Adrenal gland (tissue), 12 donors: ENCODE results near the gene NIPBL. TPM values are rescaled to one million over a fixed set of nuclear protein-coding genes. Genes with fewer than 3 reads are reported as not detected.

Source experiments
- DNase-seq, 7 donors: peaks; one replicate each; pipeline ENCODE4 v3.0.0-alpha.2; 2019 to 2020
- H3K27ac ChIP-seq, 5 donors: fragments of 200-600 bp; sonication (generic) in 4 of 5; 1 replicate in 3 of 5; 2 replicates in 2 of 5; pipeline versions ENCODE4 v1.5.1 to v1.8.0; 2016 to 2020; ENCODE audit warnings: mild to moderate bottlenecking in 1 of 5
- H3K27me3 ChIP-seq: fragments of 200-600 bp; 2 replicates; pipeline ENCODE4 v1.8.0; 2021
- H3K36me3 ChIP-seq, 2 donors: fragments of 200-600 bp; replicated peaks in 1 of 2; 1 replicate in 1 of 2; 2 replicates in 1 of 2; pipeline versions ENCODE4 v1.5.1 to v1.8.0; 2018 to 2022
- H3K4me1 ChIP-seq, 2 donors: fragments of 200-600 bp; replicated peaks in 1 of 2; 1 replicate in 1 of 2; 2 replicates in 1 of 2; pipeline versions ENCODE4 v1.5.1 to v1.8.0; 2018 to 2021
- H3K4me3 ChIP-seq, 4 donors: fragments of 200-600 bp; sonication (generic) in 3 of 4; one replicate each; pipeline ENCODE4 v1.5.1; 2016 to 2018
- H3K9me3 ChIP-seq, 3 donors: fragments of 200-600 bp; sonication (generic) in 1 of 3; replicated peaks in 1 of 3; 1 replicate in 2 of 3; 2 replicates in 1 of 3; pipeline versions ENCODE4 v1.5.1 to v1.8.0; 2016 to 2021
- POLR2A ChIP-seq, 2 donors: fragments of 450-650 bp; IDR thresholded peaks; one replicate each; pipeline ENCODE4 v1.6.1; 2017; ENCODE audit warnings: antibody characterized with exemption in 2 of 2, mild to moderate bottlenecking in 2 of 2, moderate library complexity in 1 of 2
- WGBS, 4 donors: extraction: QIAGEN DNeasy Blood & Tissue Kit in 2 of 4; methylation state at CpG; one replicate each; pipeline versions ENCODE4 v1.1.5 to v1.1.7; 2013 to 2017; 5-methylcytosine and 5-hydroxymethylcytosine counted together
- intact Hi-C, 2 donors: fragments of 100-400 bp; cut with DNase I; formaldehyde crosslinking; loops; one replicate each; pipeline versions ENCODE4 v1.14.1 to v1.15.0; 2022 to 2023
- polyA plus RNA-seq, 3 donors: library from polyadenylated mRNA; stranded (reverse); fragments of 200-250 nt in 2 of 3; fragments of 350-450 nt in 1 of 3; fragmentation: Illumina TruSeq in 1 of 3; extraction: RNeasy Lipid Tissue Mini Kit (QIAGEN cat#74804) in 1 of 3; gene quantifications; one replicate each; pipeline ENCODE4 v1.2.3, GENCODE V29; 2013 to 2014
- total RNA-seq, 9 donors: library from RNA; depleted of rRNA in 4 of 9; stranded (reverse); fragments of >200 nt in 4 of 9; fragments of 120-200 nt in 1 of 9; fragmentation: NEBNext Ultra II Directional in 1 of 9; extraction: Animal tissue kit (Norgen Biotek cat#: 25700) in 1 of 9; gene quantifications; one replicate each; pipeline versions ENCODE4 v1.1.0 to v1.2.4, GENCODE V29; 2013 to 2023
- TF ChIP-seq, protein P1 (sequence below), 6 experiments: fragments of 450-650 bp in 4 of 6; fragments of 200-600 bp in 2 of 6; sonication (generic) in 1 of 6; IDR thresholded peaks; 1 replicate in 5 of 6; 2 replicates in 1 of 6; pipeline versions ENCODE4 v1.5.1 to v1.8.0; 2016 to 2021; ENCODE audit warnings: antibody characterized with exemption in 6 of 6, mild to moderate bottlenecking in 2 of 6, moderate library complexity in 1 of 6
- donor health status: healthy with polysubstance abuse.
- donor health status: Bipolar disorder and iron deficiency.
- donor health status: DM: yes; HTN: yes; CAD: no.
- donor health status: DM: no; HTN: no; CAD: no.
- donor health status: DM: no; HTN: no; CAD: no.
- donor health status: DM: yes; HTN: yes; CAD: no.

Gene NIPBL
- total and polyA plus RNA-seq, 12 donors: 15.7 to 54.5 (median 41.9) TPM

DNA sequence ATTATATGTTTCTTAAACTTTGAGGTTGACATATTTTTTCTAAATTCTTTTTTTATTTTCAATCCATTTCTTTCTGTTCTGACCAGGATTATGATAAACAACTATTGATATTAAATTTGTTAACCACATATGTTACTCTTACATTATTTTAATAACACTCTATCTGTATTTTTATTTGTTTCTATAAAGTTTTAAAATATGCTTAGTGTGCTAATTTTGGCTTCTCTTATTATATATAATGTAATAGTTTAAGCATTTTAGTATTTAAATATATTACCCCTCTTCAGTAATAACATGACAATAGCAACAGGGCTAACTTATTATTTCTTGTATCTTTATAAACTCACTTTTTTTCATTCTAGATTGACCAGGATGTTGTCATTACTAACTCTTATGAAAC, 137.8 kb downstream of the NIPBL start:
- no peak overlapping the region for H3K4me3 ChIP-seq
- intact Hi-C loops: loop anchor here in 1 of 2 donors (5.0 kb wide), 1 partner anchor 272 kb away; no protein-coding TSS in a partner anchor
- DNase-seq: no peak
- TF ChIP-seq POLR2A (IDR thresholded peaks at IDR 0.05): no peak
- no peaks in the 10 kb centered on the region for H3K9me3 ChIP-seq
- no peak overlapping the region for H3K27ac ChIP-seq
- peaks cover 0 to 45% of the 10 kb centered on the region in 2 donors for H3K36me3 ChIP-seq
- no peaks in the 10 kb centered on the region for H3K4me1 ChIP-seq
- no peaks in the 10 kb centered on the region for H3K27me3 ChIP-seq

DNA sequence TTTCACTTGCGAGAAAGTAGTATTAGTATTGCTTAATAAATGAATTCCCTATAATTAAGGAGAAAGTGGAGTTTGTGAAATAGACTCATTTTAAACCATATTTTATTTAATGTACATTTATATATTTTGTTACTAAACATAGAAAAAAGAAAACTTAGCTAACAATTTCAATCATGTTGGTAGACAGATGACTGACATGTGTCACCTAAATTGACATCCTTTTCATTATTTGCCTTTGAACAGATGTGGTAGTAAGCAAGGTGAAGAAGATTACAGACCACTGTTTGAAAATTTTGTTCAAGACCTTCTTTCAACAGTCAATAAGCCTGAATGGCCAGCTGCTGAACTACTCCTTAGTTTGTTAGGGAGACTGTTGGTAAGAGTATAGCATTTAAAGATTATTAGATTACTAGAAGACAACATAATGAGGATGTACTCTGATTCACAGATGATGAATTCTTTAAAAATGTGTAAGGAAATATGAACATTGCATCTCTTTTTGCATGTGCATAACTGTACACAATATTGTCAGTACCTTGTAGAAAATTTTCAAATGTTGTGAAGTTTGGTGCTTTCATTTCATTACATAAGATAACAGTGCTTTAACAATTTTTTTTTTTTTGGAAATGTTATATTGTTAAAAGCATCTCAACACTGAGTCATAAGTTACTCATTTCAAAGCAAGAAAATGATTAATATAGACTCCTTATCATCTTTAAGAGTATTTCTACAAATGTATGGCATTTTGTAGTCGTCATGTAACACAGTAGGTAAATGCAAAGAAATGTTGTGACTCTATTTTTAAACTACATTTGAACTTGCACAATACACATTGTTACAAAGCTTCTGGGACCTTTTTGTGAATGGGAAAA, 139.5 kb downstream of the NIPBL start:
- Histone ChIP-seq H3K9me3 (no peaks in the 10 kb centered on the region), H3K27ac (no peak overlapping the region), H3K27me3 (no peaks in the 10 kb centered on the region), H3K36me3 (peaks cover 0 to 42% of the 10 kb centered on the region in 2 donors), H3K4me3 (no peak overlapping the region), H3K4me1 (no peaks in the 10 kb centered on the region)
- 88 to 94% (median 91%) methylated on average over 2 of the region's 2 CpGs for WGBS, 4 donors
- TF ChIP-seq POLR2A (IDR thresholded peaks at IDR 0.05): no peak
- TF ChIP-seq, protein P1, sequence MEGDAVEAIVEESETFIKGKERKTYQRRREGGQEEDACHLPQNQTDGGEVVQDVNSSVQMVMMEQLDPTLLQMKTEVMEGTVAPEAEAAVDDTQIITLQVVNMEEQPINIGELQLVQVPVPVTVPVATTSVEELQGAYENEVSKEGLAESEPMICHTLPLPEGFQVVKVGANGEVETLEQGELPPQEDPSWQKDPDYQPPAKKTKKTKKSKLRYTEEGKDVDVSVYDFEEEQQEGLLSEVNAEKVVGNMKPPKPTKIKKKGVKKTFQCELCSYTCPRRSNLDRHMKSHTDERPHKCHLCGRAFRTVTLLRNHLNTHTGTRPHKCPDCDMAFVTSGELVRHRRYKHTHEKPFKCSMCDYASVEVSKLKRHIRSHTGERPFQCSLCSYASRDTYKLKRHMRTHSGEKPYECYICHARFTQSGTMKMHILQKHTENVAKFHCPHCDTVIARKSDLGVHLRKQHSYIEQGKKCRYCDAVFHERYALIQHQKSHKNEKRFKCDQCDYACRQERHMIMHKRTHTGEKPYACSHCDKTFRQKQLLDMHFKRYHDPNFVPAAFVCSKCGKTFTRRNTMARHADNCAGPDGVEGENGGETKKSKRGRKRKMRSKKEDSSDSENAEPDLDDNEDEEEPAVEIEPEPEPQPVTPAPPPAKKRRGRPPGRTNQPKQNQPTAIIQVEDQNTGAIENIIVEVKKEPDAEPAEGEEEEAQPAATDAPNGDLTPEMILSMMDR (IDR thresholded peaks at IDR 0.05): no peak
- intact Hi-C loops: no loop called here
- no peak for DNase-seq

DNA sequence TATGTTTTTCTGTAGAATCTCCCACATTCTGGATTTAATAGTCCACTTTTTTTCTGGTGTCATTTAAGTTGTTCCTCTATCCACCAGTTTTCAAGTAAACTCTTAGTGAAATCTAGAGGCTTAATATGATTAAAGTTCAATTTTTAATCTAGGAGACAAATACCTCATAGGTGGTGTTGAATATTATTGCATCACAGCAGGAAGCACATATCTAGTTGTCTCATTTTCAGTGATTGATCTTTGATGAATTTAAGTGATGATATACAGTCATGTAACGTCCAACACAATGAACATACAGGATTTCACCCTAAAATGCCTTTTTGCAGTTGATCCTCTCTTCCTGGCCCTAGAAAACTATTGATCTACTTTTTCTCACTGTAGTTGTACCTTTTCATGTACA, 152.3 kb downstream of the NIPBL start:
- intact Hi-C loops: loop anchor here in 1 of 2 donors (10.0 kb wide), 1 partner anchor 276 kb away; no protein-coding TSS in a partner anchor
- TF ChIP-seq, protein P1 (IDR thresholded peaks at IDR 0.05): no peak
- no peak for TF ChIP-seq POLR2A (IDR thresholded peaks at IDR 0.05)
- Histone ChIP-seq H3K27me3 (no peaks in the 10 kb centered on the region), H3K4me1 (no peaks in the 10 kb centered on the region), H3K27ac (no peak overlapping the region), H3K36me3 (peaks cover 0 to 48% of the 10 kb centered on the region in 2 donors), H3K4me3 (no peak overlapping the region), H3K9me3 (peaks cover 0 to 2% (median 0%) of the 10 kb centered on the region in 3 donors)
- 86 to 96% (median 92%) methylated on average over 1 of the region's 1 CpG for WGBS, 4 donors
- DNase-seq: no peak

DNA sequence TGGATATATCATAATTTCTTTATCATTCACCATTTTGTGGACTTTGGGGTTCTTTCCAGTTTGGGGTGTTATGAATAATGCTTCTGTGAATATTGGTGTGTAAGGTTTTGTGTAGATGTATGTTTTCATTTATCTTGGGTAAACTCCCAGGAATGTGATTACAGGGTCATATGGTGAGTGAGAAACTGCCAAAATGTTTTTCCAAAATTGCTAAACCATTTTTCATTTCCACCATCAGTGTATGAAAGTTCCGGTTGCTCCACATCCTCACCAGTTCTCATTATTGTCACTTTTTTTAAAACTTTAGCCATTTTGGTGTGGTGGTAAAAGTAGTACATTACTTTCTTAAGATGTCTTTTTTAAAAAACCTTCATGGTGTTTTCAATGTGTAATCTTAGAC, 152.9 kb downstream of the NIPBL start:
- Histone ChIP-seq H3K4me1 (no peaks in the 10 kb centered on the region), H3K4me3 (no peak overlapping the region), H3K27me3 (no peaks in the 10 kb centered on the region), H3K36me3 (peaks cover 0 to 43% of the 10 kb centered on the region in 2 donors), H3K9me3 (peaks cover 0 to 2% (median 0%) of the 10 kb centered on the region in 3 donors), H3K27ac (no peak overlapping the region)
- no peak for TF ChIP-seq POLR2A (IDR thresholded peaks at IDR 0.05)
- TF ChIP-seq, protein P1 (IDR thresholded peaks at IDR 0.05): no peak
- no peak for DNase-seq
- 86 to 96% (median 89%) methylated on average over 1 of the region's 1 CpG for WGBS, 4 donors
- intact Hi-C loops: loop anchor here in 1 of 2 donors (10.0 kb wide), 1 partner anchor 275 kb away; no protein-coding TSS in a partner anchor
